Measurements from ENCODE around the gene STING1.
"Not testable (repeated sequence)": the region's sequence is repeated elsewhere in the genome, so short reads cannot be mapped to it uniquely, and the experiment has no call there.

STING1 gene

DNA sequence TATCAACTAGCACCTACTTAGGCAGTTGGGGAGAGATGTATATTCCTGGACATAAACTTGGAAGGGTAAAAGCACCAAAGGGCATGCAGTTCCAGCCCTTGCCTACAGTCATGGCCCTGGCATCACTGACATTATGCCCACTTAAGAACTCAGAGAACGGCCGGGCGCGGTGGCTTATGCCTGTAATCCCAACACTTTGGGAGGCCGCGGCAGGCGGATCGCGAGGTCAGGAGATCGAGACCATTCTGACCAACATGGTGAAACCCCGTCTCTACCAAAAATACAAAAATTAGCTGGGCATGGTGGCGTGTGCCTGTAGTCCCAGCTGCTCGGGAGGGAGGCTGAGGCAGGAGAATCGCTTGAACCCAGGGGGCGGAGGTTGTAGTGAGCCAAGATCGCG is 42.1 kb downstream of the STING1 start:
- H3K36me3 Mint-ChIP-seq: peaks cover 15% of the 10 kb centered on the region
- peak overlapping the region; percentile 97 for H3K27ac Mint-ChIP-seq
- ATAC-seq, H3K9me3 Mint-ChIP-seq, H3K4me3 Mint-ChIP-seq, H3K27me3 Mint-ChIP-seq: not testable (repeated sequence)
- peaks cover 27% of the 10 kb centered on the region for H3K4me1 Mint-ChIP-seq

DNA sequence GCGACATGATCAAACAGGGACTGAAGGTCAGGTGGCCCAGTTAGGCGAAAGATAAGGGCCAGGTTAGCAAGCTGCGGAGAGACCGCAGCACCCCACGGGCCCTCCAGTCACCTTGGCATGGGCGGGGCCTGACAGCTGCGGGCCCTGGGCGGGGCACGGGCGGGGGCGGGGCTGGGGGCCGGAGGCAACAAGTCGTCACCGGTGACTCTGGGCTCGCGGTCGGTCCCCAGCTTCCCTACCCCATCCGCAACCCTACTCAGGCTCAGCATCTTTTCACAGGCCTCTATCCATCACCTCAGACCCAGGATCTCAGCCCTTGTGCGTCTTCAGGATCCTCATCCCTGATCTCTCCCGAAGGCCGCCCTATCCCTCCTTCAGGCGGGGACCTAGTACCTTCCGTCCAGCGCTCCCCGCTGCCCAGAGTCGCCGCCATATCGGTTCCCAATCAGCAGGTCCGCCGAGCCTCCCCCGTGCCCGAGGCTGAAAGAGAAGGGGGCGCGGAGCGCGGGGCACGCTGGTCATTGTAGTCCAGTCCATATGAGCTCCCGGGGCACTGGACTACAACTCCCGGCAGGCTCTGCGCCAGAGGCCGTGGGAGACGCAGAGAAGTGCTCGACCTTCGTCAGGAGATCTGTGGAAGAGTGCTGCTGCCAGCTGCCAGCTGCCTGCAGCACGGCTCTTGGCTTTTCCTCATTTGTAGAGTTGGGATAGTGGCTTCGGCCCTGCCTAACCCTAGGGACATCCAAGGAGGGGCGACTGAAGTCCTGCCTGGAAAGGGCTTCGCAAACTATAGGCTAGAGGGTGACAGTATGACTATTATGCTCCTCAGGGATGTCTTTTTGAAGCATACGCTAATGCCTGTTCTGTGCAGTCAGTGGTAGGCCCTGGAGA is 43.3 kb downstream of the STING1 start, which contains the start of gene DNAJC18:
Gene DNAJC18, minus strand, starts transcription at position 513 of the 891 bp plus-strand sequence. Its CDS starts 80 bp downstream, at position 433.
- Mint-ChIP-seq H3K27ac (peak within 1 kb of the TSS; percentile 97), H3K9me3 (no peaks in the 10 kb centered on the region), H3K27me3 (no peaks in the 10 kb centered on the region), H3K4me1 (peaks cover 27% of the 10 kb centered on the region), H3K36me3 (peaks cover 15% of the 10 kb centered on the region), H3K4me3 (peak within 1 kb of the TSS; percentile 97)
- peak; percentile 99 for ATAC-seq

DNA sequence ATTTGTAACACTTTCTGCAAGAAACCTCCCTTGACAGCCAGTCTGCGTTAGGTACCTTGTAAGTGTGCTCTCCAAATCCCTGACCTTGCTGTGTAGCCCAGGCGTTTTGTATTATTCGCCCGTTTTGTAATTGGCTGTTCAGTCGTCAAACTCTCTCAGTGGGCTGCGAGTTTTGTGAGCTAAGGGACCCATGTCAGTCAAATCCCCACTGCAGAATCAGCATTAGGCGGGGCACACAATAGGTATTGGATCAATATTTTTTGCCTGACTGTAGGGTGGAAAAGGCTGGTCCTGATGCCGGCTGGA is 43.9 kb downstream of the STING1 start:
- Mint-ChIP-seq H3K9me3 (no peaks in the 10 kb centered on the region), H3K4me3 (peak overlapping the region; percentile 97), H3K27ac (peak overlapping the region; percentile 97), H3K36me3 (peaks cover 15% of the 10 kb centered on the region), H3K4me1 (peaks cover 24% of the 10 kb centered on the region), H3K27me3 (no peaks in the 10 kb centered on the region)
- ATAC-seq: no peak

DNA sequence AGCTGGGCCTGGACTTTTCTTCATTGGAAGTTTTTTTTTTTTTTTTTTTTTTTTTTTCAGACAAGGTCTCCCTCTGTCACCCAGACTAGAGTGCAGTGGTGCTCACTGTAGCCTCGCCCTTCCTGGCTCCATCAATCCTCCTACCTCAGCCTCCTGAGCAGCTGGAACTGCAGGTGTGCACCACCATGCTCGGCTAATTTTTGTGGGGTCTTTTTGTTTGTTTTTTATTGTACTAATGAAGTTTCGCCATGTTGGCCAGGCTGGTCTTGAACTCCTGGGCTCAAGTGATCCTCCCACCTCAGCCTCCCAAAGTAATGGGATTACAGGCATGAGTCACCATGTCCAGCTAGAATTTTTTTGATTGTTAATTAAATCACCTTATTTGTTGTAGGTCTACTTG is 46.9 kb downstream of the STING1 start:
- Mint-ChIP-seq H3K9me3 (no peaks in the 10 kb centered on the region), H3K4me3 (no peak overlapping the region), H3K36me3 (peaks cover 15% of the 10 kb centered on the region), H3K4me1 (peaks cover 22% of the 10 kb centered on the region), H3K27me3 (no peaks in the 10 kb centered on the region), H3K27ac (no peak overlapping the region)
- no peak for ATAC-seq

DNA sequence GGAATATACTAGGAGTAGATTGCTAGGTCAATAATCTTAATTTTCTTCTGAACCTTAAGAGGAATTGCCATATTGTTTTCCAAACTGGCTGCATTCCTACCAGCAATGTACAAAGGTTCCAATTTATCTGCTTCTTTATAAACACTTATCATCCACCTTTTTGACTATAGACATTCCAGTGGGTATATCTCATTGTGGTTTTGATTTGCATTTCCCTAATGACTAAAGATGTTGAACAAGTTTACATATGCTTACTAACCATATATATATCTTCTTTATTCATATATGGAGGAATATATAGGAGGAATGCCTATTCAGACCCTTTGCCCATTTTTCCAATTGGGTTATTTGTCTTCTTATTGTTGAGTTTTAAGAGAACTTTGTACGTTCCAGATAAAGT is 50.9 kb downstream of the STING1 start:
- H3K9me3 Mint-ChIP-seq: no peaks in the 10 kb centered on the region
- H3K4me1 Mint-ChIP-seq: no peaks in the 10 kb centered on the region
- no peaks in the 10 kb centered on the region for H3K27me3 Mint-ChIP-seq
- H3K4me3 Mint-ChIP-seq: no peak overlapping the region
- no peak overlapping the region for H3K27ac Mint-ChIP-seq
- H3K36me3 Mint-ChIP-seq: peaks cover 16% of the 10 kb centered on the region
- ATAC-seq: no peak

DNA sequence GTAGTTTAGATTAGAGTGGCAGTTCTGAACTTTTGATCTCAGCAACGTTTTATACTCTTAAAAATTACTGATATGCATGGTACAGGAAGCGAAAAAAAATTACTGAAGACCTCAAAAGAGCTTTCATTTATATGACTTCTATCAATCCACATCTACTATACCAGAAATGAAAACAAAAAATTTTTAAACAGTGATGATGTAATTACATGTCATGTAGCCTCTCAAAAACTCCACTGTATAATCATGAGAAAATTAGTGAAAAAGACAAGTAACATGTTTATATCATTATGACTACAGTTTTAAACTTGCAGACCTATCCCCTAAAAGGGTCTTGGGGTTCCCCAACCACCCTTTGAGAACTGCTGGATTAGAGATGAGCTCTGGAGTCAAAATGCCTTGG is 52.5 kb downstream of the STING1 start:
- H3K27ac Mint-ChIP-seq: no peak overlapping the region
- ATAC-seq: no peak
- no peaks in the 10 kb centered on the region for H3K27me3 Mint-ChIP-seq
- peaks cover 16% of the 10 kb centered on the region for H3K36me3 Mint-ChIP-seq
- no peaks in the 10 kb centered on the region for H3K4me1 Mint-ChIP-seq
- H3K9me3 Mint-ChIP-seq: no peaks in the 10 kb centered on the region
- no peak overlapping the region for H3K4me3 Mint-ChIP-seq

DNA sequence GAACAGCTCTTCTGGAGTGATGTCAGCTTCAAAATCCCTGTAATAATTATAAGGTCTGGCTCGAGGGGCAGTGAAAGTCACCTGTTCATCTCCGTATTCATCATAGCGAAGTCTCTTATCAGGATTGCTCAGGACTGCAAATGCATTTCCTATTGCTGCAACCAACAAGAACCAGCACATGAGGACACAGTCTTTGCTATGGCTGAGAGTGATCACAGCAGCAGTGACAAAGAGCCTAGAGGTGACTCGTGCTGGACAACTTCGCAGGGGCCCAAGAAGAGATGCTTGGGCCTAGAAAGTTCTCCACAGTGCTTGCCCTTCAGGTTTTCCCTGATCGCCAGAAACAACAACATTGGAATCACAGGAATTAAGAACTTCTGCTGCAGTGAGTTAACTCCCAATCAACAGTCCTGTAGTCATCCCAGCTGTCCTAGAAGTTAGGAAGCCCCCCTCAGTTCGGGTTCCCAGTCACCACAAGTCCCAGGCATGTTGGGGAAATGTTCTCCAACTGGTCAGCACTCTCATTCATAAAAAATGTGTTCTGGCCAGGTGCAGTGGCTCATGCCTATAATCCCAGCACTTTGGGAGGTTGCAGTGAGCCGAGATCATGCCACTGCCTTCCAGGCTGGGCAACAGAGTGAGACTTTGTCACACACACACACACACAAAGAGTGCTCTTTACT is 56.2 kb downstream of the STING1 start:
- H3K9me3 Mint-ChIP-seq: no peaks in the 10 kb centered on the region
- H3K36me3 Mint-ChIP-seq: peaks cover 35% of the 10 kb centered on the region
- no peak for ATAC-seq
- no peak overlapping the region for H3K27ac Mint-ChIP-seq
- H3K4me1 Mint-ChIP-seq: peaks cover 6% of the 10 kb centered on the region
- H3K27me3 Mint-ChIP-seq: no peaks in the 10 kb centered on the region
- H3K4me3 Mint-ChIP-seq: no peak overlapping the region

All from stimulated activated memory B cell treated with anti-CD40 and anti-IgM and Interleukin-4, amounts not matched to agents 10 μg/mL and 1 μg/mL and 100 μg/mL, for 72 hours (primary cell).